GM12865 (cell line): ENCODE data around the gene FCHSD2.

ENCODE experiments used
- DNase-seq: peaks from one replicate; pipeline ENCODE4 v3.0.0; 2010; ENCODE audit warnings: low read depth
- H3K4me3 ChIP-seq: 2 replicates; pipeline ENCODE4 v1.5.1; 2011; ENCODE audit warnings: mild to moderate bottlenecking, low read depth, low read length, control low read depth
- TF ChIP-seq, protein P1 (sequence below): IDR thresholded peaks from 2 replicates; pipeline ENCODE4 v1.5.1; 2011; ENCODE audit warnings: low read length, control low read depth, low read depth, inconsistent platforms; ENCODE audit not compliant: insufficient read depth; ENCODE audit errors: missing control alignments

The FCHSD2 gene

GRCh38 chr11:73177778-73178539 lies 35.8 kb upstream of the FCHSD2 start:
- TF ChIP-seq, protein P1, sequence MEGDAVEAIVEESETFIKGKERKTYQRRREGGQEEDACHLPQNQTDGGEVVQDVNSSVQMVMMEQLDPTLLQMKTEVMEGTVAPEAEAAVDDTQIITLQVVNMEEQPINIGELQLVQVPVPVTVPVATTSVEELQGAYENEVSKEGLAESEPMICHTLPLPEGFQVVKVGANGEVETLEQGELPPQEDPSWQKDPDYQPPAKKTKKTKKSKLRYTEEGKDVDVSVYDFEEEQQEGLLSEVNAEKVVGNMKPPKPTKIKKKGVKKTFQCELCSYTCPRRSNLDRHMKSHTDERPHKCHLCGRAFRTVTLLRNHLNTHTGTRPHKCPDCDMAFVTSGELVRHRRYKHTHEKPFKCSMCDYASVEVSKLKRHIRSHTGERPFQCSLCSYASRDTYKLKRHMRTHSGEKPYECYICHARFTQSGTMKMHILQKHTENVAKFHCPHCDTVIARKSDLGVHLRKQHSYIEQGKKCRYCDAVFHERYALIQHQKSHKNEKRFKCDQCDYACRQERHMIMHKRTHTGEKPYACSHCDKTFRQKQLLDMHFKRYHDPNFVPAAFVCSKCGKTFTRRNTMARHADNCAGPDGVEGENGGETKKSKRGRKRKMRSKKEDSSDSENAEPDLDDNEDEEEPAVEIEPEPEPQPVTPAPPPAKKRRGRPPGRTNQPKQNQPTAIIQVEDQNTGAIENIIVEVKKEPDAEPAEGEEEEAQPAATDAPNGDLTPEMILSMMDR, result peak; percentile 88
- H3K4me3 ChIP-seq, result no peak overlapping the region
- peak; percentile 92 for DNase-seq

GRCh38 chr11:73177380-73177777 lies 35.3 kb upstream of the FCHSD2 start:
- TF ChIP-seq, protein P1, result no peak
- DNase-seq, result no peak
- H3K4me3 ChIP-seq, result no peak overlapping the region

DNA sequence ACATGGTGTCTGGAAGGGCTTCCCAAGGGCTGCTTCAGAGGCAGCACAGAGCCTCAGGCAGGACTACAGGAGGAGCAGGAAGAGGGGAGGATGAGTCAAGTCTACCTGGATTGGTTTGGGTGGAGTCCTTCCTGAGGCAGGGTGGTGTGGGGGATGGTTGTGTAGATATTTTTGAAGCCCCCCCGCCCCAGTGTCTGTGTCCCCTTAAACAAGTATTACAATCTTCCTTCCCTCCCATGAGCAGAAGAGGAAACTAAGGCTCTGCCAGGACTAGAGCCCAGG lies 34.7 kb upstream of the FCHSD2 start:
- DNase-seq, result no peak
- TF ChIP-seq, protein P1, result no peak

DNA sequence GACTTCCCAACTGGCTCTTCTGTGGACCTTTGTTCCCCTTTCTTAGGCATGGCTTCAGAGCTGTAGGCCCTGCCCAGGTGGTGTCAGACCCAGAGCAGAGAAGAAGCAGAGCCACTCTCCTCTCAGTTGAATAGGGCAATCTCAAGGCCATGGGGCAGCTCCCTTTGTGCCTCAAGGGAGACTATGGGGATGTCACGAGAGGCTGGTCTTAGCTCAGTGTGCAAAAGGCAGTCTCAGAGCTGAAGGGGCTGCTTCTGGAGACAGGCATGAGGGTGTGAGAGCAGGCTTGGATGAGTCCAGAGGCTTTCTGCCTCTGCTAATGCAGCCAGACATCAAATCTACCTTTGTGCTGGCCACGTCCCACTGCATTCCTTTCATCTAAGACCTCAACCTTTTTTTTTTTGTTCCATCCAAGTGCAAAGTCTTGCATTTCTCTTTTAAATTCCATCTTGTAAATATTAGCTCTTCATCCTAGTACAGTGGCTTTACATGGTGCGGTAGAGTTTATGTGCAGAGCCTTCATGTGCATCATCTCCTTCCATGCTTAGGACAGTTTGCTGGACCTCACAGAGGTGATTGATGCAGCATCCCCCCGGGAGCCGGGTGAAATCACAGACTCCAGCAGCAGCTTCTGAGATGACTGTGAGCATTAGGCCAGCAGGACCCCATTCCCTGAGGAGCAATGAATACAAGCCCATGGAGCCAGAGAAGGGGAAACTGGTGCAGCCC lies 34.2 kb upstream of the FCHSD2 start:
- DNase-seq, result peak; percentile 34
- no peak overlapping the region for H3K4me3 ChIP-seq
- TF ChIP-seq, protein P1, result no peak

More for the DNA sequence above, 34.7 kb upstream of the FCHSD2 start:
- H3K4me3 ChIP-seq, result no peak overlapping the region

GRCh38 chr11:73175551-73176144 lies 33.5 kb upstream of the FCHSD2 start:
- H3K4me3 ChIP-seq, result no peak overlapping the region
- DNase-seq, result no peak

DNA sequence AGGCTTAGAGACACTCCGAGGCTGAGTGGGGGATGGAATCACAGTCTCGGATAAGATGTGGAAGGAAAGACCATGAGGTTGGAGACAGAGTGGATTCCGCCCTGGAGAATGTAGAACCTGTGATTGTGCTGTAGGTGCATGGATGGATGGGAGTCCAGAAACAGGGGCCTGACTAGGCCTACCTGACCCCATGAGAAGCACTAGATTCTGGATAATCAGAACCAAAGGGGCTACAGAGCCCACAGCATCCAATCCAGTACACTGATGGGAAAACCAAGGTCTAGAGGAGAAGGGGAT lies 32.3 kb upstream of the FCHSD2 start:
- H3K4me3 ChIP-seq, result no peak overlapping the region

More at GRCh38 chr11:73175551-73176144, 33.5 kb upstream of the FCHSD2 start:
- TF ChIP-seq, protein P1, result no peak

More for the DNA sequence above, 32.3 kb upstream of the FCHSD2 start:
- no peak for DNase-seq
- TF ChIP-seq, protein P1, result no peak
